ENCODE results near the gene CCNF.
A peak's percentile ranks its signal among the peaks of the same experiment; 100 is the strongest.

Gene CCNF

GRCh38 chr16:2484898-2485508, 55.8 kb downstream of the CCNF start:
- Histone ChIP-seq H3K4me3 (replicated peaks; ENCODE audit: insufficient read depth, low read length) (no peak overlapping the region), H3K27ac (replicated peaks) (no peak overlapping the region), H3K27me3 (ENCODE audit: insufficient read depth, poor library complexity, severe bottlenecking) (no peaks in the 10 kb centered on the region)
- no peak for TF ChIP-seq SPI1 (IDR thresholded peaks at IDR 0.05; ENCODE audit: borderline replicate concordance, low read depth)
- TF ChIP-seq CTCF (IDR thresholded peaks at IDR 0.05; ENCODE audit: insufficient read depth, low read length) = no peak
- TF ChIP-seq REST (IDR thresholded peaks at IDR 0.05; ENCODE audit: insufficient replicate concordance, low read depth) = no peak
- TF ChIP-seq POLR2AphosphoS5 (IDR thresholded peaks at IDR 0.05; ENCODE audit: low read depth) = no peak
- TF ChIP-seq GABPA (IDR thresholded peaks at IDR 0.05; ENCODE audit: low read depth) = no peak
- DNase-seq (ENCODE audit: low read depth in 1 of 2, low spot score in 1 of 2) = no peak

- Histone ChIP-seq H3K4me3 (replicated peaks; ENCODE audit: insufficient read depth, low read length) (no peak overlapping the region), H3K27me3 (ENCODE audit: insufficient read depth, poor library complexity, severe bottlenecking) (no peaks in the 10 kb centered on the region), H3K27ac (replicated peaks) (no peak overlapping the region)
- DNase-seq (ENCODE audit: low read depth in 1 of 2, low spot score in 1 of 2) = no peak
- TF ChIP-seq REST (IDR thresholded peaks at IDR 0.05; ENCODE audit: insufficient replicate concordance, low read depth) = no peak
- no peak for TF ChIP-seq CTCF (IDR thresholded peaks at IDR 0.05; ENCODE audit: insufficient read depth, low read length)
- TF ChIP-seq POLR2AphosphoS5 (IDR thresholded peaks at IDR 0.05; ENCODE audit: low read depth) = no peak
- TF ChIP-seq SPI1 (IDR thresholded peaks at IDR 0.05; ENCODE audit: borderline replicate concordance, low read depth) = no peak
- no peak for TF ChIP-seq GABPA (IDR thresholded peaks at IDR 0.05; ENCODE audit: low read depth)
Observed at GRCh38 chr16:2485811-2486507, 56.7 kb downstream of the CCNF start.

- peak; percentile 47 to 87 for DNase-seq (ENCODE audit: low read depth in 1 of 2, low spot score in 1 of 2)
- TF ChIP-seq REST (IDR thresholded peaks at IDR 0.05; ENCODE audit: insufficient replicate concordance, low read depth) (no peak), POLR2AphosphoS5 (IDR thresholded peaks at IDR 0.05; ENCODE audit: low read depth) (no peak), CTCF (IDR thresholded peaks at IDR 0.05; ENCODE audit: insufficient read depth, low read length) (no peak), SPI1 (IDR thresholded peaks at IDR 0.05; ENCODE audit: borderline replicate concordance, low read depth) (peak; percentile 60; the same call in 1 of the 2 replicates), GABPA (IDR thresholded peaks at IDR 0.05; ENCODE audit: low read depth) (no peak)
- Histone ChIP-seq H3K27ac (replicated peaks) (no peak overlapping the region), H3K27me3 (ENCODE audit: insufficient read depth, poor library complexity, severe bottlenecking) (no peaks in the 10 kb centered on the region), H3K4me3 (replicated peaks; ENCODE audit: insufficient read depth, low read length) (no peak overlapping the region)
Observed at GRCh38 chr16:2486645-2487516, 57.6 kb downstream of the CCNF start.
